NCI-H1048 (cell line): Measurements from ENCODE around the gene PRKCE.
A peak's percentile ranks its signal among the peaks of the same experiment; 100 is the strongest.

Experiments
- DNase-seq: peaks from one replicate; lab custom pipeline; 2025; lab: John Stamatoyannopoulos, UW

The PRKCE gene

GRCh38 chr2:45631955-45632354, 19.5 kb upstream of the PRKCE start:
- no peak for DNase-seq

GRCh38 chr2:45634223-45634622, 17.3 kb upstream of the PRKCE start:
- no peak for DNase-seq

GRCh38 chr2:45636008-45636407, 15.5 kb upstream of the PRKCE start:
- no peak for DNase-seq

- no peak for DNase-seq
Measured at GRCh38 chr2:45637440-45637839, 14.0 kb upstream of the PRKCE start.

- DNase-seq, result no peak
Measured at GRCh38 chr2:45640576-45640975, 10.9 kb upstream of the PRKCE start.

- no peak for DNase-seq
Measured at GRCh38 chr2:45643095-45643494, 8.4 kb upstream of the PRKCE start.

GRCh38 chr2:45643543-45644542, 7.6 kb upstream of the PRKCE start:
- DNase-seq, result peak; percentile 38

- DNase-seq, result no peak
Measured at GRCh38 chr2:45646289-45646688, 5.2 kb upstream of the PRKCE start.

GRCh38 chr2:45647356-45647755, 4.1 kb upstream of the PRKCE start:
- no peak for DNase-seq

GRCh38 chr2:45647986-45648520, 3.4 kb upstream of the PRKCE start:
- no peak for DNase-seq

GRCh38 chr2:45648636-45649035, 2.8 kb upstream of the PRKCE start:
- no peak for DNase-seq

- DNase-seq, result no peak
Measured at GRCh38 chr2:45649462-45649857, 2.0 kb upstream of the PRKCE start.

GRCh38 chr2:45649858-45650811, 1.3 kb upstream of the PRKCE start:
- no peak for DNase-seq

GRCh38 chr2:45650851-45651414, 542 bp upstream of the PRKCE start:
- DNase-seq, result peak; percentile 70

GRCh38 chr2:45652090-45653031, 886 bp downstream of the PRKCE start:
- DNase-seq, result no peak

GRCh38 chr2:45653122-45653913, 1.8 kb downstream of the PRKCE start:
- DNase-seq, result no peak

GRCh38 chr2:45654250-45654649, 2.8 kb downstream of the PRKCE start:
- DNase-seq, result no peak

GRCh38 chr2:45661828-45662227, 10.4 kb downstream of the PRKCE start:
- DNase-seq, result no peak

GRCh38 chr2:45664635-45665261, 13.3 kb downstream of the PRKCE start:
- DNase-seq, result no peak

- DNase-seq, result no peak
Measured at GRCh38 chr2:45668509-45668908, 17.0 kb downstream of the PRKCE start.
